ENCODE data around the gene HSD17B4.

DNA sequence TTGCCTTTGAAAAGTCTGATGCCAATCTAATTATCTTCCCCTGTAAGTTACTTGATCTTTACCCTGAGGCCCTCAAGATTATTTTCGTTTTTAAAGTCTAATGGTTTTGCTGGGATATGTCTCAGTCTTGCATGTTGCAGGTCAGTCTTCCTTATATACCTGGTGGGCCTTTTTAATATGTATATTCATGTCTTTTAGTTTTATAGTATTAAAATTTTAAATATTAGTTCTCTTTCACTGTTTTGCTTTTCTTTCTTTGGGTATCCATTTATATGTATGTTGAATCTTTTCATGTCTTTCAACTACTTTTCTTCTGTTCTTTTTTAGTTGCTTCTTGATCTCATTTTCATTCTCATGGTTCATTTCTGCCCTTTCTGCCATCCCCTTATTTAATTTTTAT lies 68.9 kb downstream of the HSD17B4 start:
- TF ChIP-seq, protein P1, sequence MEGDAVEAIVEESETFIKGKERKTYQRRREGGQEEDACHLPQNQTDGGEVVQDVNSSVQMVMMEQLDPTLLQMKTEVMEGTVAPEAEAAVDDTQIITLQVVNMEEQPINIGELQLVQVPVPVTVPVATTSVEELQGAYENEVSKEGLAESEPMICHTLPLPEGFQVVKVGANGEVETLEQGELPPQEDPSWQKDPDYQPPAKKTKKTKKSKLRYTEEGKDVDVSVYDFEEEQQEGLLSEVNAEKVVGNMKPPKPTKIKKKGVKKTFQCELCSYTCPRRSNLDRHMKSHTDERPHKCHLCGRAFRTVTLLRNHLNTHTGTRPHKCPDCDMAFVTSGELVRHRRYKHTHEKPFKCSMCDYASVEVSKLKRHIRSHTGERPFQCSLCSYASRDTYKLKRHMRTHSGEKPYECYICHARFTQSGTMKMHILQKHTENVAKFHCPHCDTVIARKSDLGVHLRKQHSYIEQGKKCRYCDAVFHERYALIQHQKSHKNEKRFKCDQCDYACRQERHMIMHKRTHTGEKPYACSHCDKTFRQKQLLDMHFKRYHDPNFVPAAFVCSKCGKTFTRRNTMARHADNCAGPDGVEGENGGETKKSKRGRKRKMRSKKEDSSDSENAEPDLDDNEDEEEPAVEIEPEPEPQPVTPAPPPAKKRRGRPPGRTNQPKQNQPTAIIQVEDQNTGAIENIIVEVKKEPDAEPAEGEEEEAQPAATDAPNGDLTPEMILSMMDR (IDR thresholded peaks at IDR 0.05 in 2 of 3, conservative IDR thresholded peaks at IDR 0.05 in 1 of 3; ENCODE audit: insufficient read depth in 2 of 3, low read depth in 1 of 3, low read length in 3 of 3), result no peak
- TF ChIP-seq NFYB (IDR thresholded peaks at IDR 0.05; ENCODE audit: extremely low read depth, insufficient read length), result no peak
- no peak for TF ChIP-seq GMEB1 (CRISPR knock-in tag; IDR thresholded peaks at IDR 0.05)
- TF ChIP-seq, protein P2, sequence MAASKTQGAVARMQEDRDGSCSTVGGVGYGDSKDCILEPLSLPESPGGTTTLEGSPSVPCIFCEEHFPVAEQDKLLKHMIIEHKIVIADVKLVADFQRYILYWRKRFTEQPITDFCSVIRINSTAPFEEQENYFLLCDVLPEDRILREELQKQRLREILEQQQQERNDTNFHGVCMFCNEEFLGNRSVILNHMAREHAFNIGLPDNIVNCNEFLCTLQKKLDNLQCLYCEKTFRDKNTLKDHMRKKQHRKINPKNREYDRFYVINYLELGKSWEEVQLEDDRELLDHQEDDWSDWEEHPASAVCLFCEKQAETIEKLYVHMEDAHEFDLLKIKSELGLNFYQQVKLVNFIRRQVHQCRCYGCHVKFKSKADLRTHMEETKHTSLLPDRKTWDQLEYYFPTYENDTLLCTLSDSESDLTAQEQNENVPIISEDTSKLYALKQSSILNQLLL (CRISPR knock-in tag; IDR thresholded peaks at IDR 0.05; ENCODE audit: borderline replicate concordance), result no peak
- TF ChIP-seq FOS (IDR thresholded peaks at IDR 0.05; ENCODE audit: extremely low read depth, insufficient read length), result no peak
- TF ChIP-seq RAD21 (CRISPR knock-in tag; conservative IDR thresholded peaks at IDR 0.05 in 1 of 2, IDR thresholded peaks at IDR 0.05 in 1 of 2), result no peak
- TF ChIP-seq, protein P3, sequence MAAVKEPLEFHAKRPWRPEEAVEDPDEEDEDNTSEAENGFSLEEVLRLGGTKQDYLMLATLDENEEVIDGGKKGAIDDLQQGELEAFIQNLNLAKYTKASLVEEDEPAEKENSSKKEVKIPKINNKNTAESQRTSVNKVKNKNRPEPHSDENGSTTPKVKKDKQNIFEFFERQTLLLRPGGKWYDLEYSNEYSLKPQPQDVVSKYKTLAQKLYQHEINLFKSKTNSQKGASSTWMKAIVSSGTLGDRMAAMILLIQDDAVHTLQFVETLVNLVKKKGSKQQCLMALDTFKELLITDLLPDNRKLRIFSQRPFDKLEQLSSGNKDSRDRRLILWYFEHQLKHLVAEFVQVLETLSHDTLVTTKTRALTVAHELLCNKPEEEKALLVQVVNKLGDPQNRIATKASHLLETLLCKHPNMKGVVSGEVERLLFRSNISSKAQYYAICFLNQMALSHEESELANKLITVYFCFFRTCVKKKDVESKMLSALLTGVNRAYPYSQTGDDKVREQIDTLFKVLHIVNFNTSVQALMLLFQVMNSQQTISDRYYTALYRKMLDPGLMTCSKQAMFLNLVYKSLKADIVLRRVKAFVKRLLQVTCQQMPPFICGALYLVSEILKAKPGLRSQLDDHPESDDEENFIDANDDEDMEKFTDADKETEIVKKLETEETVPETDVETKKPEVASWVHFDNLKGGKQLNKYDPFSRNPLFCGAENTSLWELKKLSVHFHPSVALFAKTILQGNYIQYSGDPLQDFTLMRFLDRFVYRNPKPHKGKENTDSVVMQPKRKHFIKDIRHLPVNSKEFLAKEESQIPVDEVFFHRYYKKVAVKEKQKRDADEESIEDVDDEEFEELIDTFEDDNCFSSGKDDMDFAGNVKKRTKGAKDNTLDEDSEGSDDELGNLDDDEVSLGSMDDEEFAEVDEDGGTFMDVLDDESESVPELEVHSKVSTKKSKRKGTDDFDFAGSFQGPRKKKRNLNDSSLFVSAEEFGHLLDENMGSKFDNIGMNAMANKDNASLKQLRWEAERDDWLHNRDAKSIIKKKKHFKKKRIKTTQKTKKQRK (IDR thresholded peaks at IDR 0.05; ENCODE audit: borderline replicate concordance, low read depth, low read length), result no peak
- no peak for TF ChIP-seq ELF1 (tag; IDR thresholded peaks at IDR 0.05)
- TF ChIP-seq, protein P4, sequence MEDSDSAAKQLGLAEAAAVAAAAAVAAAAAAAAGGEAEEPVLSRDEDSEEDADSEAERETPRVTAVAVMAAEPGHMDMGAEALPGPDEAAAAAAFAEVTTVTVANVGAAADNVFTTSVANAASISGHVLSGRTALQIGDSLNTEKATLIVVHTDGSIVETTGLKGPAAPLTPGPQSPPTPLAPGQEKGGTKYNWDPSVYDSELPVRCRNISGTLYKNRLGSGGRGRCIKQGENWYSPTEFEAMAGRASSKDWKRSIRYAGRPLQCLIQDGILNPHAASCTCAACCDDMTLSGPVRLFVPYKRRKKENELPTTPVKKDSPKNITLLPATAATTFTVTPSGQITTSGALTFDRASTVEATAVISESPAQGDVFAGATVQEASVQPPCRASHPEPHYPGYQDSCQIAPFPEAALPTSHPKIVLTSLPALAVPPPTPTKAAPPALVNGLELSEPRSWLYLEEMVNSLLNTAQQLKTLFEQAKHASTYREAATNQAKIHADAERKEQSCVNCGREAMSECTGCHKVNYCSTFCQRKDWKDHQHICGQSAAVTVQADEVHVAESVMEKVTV (CRISPR knock-in tag; IDR thresholded peaks at IDR 0.05), result no peak
